Stomach (tissue), 4 donors: Measurements from ENCODE around the gene SVIL.

ENCODE experiments used
- POLR2A ChIP-seq, 4 donors: fragments of 450-650 bp; IDR thresholded peaks; one replicate each; pipeline ENCODE4 v1.6.1; 2016; ENCODE audit warnings: antibody characterized with exemption in 4 of 4, control low read depth in 2 of 4, mild to moderate bottlenecking in 1 of 4, moderate library complexity in 1 of 4
- TF ChIP-seq, protein P1 (sequence below), 7 experiments: fragments of 450-650 bp in 4 of 7; fragments of 200-600 bp in 3 of 7; sonication (generic) in 3 of 7; IDR thresholded peaks; one replicate each; pipeline ENCODE4 v1.5.1; 2016 to 2019; ENCODE audit warnings: antibody characterized with exemption in 7 of 7, control low read depth in 2 of 7, mild to moderate bottlenecking in 1 of 7

DNA sequence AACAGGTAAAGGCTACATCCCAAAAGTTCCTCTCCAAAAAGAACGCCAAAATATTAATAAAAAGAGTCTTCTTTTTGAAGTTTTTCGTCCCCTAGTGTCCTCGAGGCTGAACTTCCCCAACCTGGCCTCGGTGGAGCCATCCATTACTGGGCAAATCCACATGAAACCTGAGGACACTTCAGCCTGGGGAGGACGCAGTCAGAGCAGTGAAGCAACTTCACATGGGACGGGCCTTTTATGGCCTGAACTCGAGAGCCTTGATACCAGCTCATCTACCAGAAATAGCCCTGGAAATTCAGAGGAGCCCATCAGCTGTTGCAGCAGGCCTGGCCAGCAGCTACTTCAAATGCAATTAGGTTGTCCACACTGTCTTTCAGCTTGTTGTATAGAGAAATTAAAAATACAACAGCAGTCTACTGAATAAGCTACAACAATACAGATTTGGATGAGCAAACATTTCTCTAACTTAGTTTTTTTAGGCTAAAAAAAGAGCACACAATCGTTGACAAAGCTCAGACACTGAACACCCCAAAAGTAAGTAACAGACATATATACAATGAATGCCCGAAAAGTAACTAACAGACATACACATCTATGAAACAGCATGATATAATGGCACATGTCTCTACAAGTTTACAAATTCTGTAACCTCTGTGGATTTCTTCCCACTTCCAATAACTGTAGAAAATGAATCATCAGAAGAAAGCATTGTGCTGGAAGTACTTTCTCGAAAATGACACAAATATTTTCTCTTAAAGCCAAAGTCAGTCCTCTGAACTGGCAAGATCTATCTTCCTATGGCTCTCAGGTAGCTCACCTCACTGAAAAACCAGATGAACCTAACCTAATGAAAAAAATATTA, at the start of gene SVIL:
- TF ChIP-seq, protein P1, sequence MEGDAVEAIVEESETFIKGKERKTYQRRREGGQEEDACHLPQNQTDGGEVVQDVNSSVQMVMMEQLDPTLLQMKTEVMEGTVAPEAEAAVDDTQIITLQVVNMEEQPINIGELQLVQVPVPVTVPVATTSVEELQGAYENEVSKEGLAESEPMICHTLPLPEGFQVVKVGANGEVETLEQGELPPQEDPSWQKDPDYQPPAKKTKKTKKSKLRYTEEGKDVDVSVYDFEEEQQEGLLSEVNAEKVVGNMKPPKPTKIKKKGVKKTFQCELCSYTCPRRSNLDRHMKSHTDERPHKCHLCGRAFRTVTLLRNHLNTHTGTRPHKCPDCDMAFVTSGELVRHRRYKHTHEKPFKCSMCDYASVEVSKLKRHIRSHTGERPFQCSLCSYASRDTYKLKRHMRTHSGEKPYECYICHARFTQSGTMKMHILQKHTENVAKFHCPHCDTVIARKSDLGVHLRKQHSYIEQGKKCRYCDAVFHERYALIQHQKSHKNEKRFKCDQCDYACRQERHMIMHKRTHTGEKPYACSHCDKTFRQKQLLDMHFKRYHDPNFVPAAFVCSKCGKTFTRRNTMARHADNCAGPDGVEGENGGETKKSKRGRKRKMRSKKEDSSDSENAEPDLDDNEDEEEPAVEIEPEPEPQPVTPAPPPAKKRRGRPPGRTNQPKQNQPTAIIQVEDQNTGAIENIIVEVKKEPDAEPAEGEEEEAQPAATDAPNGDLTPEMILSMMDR (IDR thresholded peaks at IDR 0.05), result no peak
- TF ChIP-seq POLR2A (IDR thresholded peaks at IDR 0.05), result peak in 1 of 4 donors; percentile 30
